AG09309 (cell line): ENCODE measurements around the gene FAM131B.

Experiments used
- DNase-seq: peaks from one replicate; pipeline ENCODE4 v3.0.0-alpha.2; 2010; ENCODE audit warnings: low read depth
- H3K4me3 ChIP-seq: 2 replicates; pipeline ENCODE4 v1.5.1; 2011; ENCODE audit warnings: mild to moderate bottlenecking, low read depth, low read length, moderate library complexity; ENCODE audit not compliant: control insufficient read depth
- TF ChIP-seq, protein P1 (sequence below): IDR thresholded peaks from 2 replicates; pipeline ENCODE4 v1.5.1; 2011; ENCODE audit warnings: mild to moderate bottlenecking, low read depth, low read length, inconsistent platforms; ENCODE audit not compliant: insufficient read depth, control insufficient read depth; ENCODE audit errors: missing control alignments

Gene FAM131B

GRCh38 chr7:143356414-143357050, 6.0 kb downstream of the FAM131B start:
- TF ChIP-seq, protein P1, sequence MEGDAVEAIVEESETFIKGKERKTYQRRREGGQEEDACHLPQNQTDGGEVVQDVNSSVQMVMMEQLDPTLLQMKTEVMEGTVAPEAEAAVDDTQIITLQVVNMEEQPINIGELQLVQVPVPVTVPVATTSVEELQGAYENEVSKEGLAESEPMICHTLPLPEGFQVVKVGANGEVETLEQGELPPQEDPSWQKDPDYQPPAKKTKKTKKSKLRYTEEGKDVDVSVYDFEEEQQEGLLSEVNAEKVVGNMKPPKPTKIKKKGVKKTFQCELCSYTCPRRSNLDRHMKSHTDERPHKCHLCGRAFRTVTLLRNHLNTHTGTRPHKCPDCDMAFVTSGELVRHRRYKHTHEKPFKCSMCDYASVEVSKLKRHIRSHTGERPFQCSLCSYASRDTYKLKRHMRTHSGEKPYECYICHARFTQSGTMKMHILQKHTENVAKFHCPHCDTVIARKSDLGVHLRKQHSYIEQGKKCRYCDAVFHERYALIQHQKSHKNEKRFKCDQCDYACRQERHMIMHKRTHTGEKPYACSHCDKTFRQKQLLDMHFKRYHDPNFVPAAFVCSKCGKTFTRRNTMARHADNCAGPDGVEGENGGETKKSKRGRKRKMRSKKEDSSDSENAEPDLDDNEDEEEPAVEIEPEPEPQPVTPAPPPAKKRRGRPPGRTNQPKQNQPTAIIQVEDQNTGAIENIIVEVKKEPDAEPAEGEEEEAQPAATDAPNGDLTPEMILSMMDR: no peak
- no peak overlapping the region for H3K4me3 ChIP-seq
- no peak for DNase-seq

- TF ChIP-seq, protein P1: peak; percentile 3
- H3K4me3 ChIP-seq: no peak overlapping the region
- no peak for DNase-seq
These were observed 6.8 kb downstream of the FAM131B start for GRCh38 chr7:143355450-143356385.

GRCh38 chr7:143354965-143355364, 7.5 kb downstream of the FAM131B start:
- no peak overlapping the region for H3K4me3 ChIP-seq
- TF ChIP-seq, protein P1: no peak
- DNase-seq: no peak

- TF ChIP-seq, protein P1: no peak
- DNase-seq: no peak
- H3K4me3 ChIP-seq: no peak overlapping the region
These were observed 8.1 kb downstream of the FAM131B start for GRCh38 chr7:143354376-143354775.

- TF ChIP-seq, protein P1: no peak
- no peak for DNase-seq
These were observed 9.9 kb downstream of the FAM131B start for GRCh38 chr7:143352531-143353002.

DNA sequence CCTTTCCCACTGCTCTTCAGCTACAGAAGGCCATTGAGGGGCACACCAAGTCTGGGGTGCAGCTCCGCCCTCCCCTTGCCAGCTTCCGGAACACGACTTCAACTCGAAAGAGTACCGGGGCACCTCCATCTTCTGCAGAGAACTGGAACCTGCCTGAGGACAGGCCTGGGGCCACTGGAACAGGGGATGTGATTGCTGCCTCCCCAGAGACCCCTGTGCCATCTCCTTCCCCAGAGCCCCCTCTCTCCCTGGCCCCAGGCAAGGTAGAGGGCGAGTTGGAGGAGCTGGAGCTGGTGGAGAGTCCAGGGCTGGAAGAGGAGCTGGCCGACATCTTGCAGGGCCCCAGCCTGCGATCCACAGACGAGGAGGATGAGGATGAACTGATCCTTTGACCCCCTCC, 10.9 kb downstream of the FAM131B start:
- DNase-seq: no peak
- H3K4me3 ChIP-seq: no peak overlapping the region
- TF ChIP-seq, protein P1: no peak

More at GRCh38 chr7:143352531-143353002, 9.9 kb downstream of the FAM131B start:
- no peak overlapping the region for H3K4me3 ChIP-seq
